GM19099 (cell line): ENCODE results near the gene MAP6.

Experiments
- POLR2A ChIP-seq: IDR thresholded peaks from 3 replicates; pipeline ENCODE4 v1.6.1; 2011; ENCODE audit warnings: low read depth; ENCODE audit not compliant: insufficient read length; ENCODE audit errors: extremely low read depth

Gene MAP6

DNA sequence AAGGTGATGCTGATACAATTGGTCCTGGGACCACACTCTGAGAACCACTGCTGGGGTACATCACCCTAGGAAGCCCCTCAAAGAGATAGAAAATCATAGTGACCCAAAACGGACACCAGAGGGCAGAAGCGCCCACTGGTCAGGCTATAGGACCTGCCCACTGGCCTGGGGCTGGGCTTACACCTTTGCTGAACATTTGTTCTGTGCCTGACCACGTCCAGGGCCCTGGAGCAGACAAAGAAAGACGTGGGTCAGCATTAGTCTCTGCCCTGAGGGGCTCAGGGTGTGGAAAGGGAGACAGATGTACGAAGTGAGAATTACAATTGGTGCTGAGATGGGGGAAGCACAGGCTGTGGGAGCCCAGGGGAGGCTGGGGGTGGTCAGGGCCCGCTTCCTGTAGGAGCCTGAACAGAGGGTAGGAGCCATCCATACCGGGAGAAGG is 121.2 kb downstream of the MAP6 start:
- TF ChIP-seq POLR2A, result no peak

DNA sequence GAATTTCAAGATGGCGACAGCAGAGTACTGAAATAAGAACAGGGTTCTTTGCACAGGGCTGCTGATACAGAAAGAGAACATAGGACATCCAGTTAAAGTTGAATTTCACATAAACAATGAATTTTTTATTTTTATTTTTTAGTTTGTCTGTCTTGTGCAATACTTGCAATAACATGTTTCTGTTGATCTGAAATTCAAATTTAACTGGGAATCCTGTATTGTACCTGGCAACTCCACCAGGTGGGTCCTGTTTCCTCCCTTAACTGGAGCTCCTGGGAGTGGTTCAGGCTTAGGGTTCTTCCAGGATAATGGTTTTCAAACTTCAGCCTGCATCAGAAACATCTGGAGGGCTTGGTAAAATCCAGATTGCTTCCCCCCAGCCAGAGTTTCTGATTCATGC is 121.7 kb downstream of the MAP6 start:
- no peak for TF ChIP-seq POLR2A

DNA sequence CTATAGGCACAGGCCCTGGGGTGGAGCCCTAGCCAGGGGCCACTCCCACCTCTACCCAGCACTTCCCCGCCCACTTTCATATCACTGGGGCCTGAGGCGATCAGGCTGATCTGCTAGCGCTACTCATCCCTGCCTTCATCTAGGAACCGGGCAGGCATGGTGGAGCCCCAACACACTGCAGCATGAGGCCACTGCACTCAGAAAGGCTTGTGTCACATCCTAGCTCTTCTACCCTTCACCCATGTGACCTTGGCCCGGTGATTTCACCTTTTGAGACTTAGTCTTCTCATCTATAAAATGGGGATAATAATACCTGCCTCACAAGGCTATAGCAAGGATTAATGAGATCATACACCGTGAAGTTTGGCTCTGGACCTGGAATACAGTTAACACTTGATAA is 125.0 kb downstream of the MAP6 start:
- no peak for TF ChIP-seq POLR2A

DNA sequence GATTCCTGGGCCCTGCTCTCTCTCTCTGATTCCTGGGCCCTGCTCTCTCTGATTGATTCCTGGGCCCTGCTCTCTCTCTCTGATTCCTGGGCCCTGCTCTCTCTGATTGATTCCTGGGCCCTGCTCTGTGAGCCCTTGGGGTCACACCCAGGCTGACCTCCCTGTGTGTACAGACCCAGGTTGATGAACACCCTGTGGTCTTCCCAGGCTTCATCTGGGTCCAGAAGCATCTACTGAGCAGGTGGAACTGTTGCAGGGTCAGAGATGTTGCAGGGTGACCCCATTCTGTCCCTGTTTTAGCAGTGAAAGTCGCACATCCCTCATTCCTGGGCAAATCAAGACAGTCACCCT is 126.8 kb downstream of the MAP6 start:
- no peak for TF ChIP-seq POLR2A

DNA sequence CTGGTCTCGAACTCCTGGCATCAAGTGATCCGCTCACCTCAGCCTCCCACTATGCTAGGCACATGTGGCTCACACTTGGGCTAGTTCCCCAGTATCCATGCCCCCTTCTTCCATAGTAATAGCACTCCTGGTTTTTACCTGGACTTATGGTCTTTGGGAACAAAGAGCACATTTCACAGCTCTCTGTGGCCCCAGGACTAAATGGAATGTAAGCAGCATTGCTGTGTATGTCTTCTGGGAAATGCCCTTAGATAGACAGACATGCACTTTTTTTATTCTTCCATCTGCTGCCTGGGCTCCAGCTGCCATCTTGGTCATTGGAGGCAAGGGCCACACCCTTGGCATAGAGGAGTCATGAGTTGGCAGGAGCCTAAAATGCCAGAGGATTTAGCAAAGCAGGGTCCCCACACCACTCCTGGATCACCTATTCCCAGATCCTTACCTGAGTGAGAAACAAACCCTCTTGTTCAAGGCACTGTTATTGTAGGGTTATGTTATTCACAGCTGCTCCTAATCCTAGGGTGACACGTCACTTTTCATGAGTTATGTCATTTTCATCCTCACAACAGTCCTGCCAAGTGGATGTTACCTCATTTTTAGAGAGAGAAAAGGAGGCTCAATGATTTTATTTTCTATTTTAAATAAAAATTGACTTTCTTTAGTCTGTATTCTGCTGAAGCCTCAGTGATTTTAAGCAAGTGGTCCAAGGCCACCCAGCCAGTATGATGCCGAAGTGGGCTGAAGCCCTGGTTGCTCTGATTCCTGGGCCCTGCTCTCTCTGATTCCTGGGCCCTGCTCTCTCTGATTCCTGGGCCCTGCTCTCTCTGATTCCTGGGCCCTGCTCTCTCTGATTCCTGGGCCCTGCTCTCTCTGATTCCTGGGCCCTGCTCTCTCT is 127.4 kb downstream of the MAP6 start:
- no peak for TF ChIP-seq POLR2A

DNA sequence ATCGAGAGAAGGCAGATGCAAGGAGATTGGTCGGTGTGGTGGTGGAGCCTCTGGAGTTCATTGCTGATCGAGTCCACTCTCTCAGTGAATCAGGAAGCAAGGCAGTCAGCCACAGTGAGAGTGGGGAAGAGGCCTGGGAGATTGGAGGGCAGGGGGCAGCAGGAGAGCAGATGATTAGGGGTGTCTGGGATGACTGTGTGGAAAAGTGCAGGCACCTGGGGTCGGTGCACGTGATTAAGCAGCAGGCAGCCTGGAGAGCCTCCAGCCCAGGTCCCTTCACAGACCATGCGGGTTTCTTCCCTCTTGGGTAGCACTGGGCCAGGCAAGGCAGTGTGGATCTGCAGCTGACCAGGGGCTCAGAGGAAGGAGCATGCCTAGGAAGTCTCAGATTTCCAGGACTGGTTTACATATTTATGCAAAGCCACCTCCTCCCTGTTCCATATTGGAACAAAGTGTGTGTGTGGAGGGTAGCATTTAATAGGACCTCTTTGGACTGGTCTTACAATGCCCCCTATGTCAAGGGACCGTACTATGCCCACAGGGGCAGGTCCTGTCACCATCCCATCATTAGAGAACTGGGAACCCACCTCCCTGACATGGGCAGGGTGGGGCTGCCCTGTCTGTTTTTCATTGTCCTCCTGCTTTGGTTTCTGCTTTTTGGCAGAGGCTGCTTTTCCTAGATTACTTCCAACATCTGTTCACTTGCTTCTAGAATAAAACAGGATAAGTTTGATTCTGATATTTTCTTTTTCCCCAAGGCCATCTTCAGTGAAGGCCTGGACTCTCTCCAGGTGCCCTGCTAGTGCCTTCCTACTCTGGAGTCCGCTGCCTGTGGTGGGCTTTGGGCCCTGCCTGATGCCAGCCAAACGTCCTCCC is 129.1 kb downstream of the MAP6 start:
- TF ChIP-seq POLR2A, result no peak

DNA sequence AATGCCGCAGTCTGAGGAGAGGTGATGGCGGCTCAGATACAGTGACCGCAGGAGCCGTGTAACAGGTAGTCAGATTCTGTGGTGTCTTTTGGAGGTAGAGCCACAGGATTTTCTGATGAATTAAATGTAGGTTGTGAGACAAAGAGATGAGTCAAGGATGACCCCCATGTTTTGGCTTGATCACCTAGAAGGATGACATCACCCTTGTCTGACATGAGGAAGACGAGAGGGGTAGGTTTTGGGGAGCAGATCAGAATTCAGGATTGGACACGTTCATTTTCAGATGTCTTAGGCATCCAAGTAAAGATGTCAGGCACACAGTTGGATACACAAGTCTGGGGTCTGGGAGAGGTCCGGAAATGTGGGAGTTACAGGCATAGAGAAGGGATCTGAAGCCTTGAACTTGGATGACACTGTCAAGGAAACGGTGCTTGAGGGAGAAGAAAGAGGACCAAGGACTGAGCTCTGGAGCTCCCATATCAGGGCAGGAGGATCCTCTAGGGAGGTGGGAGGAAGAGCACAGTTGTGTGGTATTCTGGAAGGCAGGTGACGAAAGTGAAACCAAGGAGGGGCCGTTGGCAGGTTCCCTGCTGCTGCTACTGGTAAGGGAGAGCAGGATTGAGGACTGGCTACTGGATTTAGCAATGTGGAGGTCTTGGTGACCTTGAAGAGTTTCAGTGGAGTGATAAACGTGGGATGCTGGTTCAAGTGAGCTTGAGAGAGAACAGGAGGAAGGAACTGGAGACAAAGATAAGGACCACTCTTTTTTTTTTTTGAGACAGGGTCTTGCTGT is 130.5 kb downstream of the MAP6 start:
- no peak for TF ChIP-seq POLR2A

DNA sequence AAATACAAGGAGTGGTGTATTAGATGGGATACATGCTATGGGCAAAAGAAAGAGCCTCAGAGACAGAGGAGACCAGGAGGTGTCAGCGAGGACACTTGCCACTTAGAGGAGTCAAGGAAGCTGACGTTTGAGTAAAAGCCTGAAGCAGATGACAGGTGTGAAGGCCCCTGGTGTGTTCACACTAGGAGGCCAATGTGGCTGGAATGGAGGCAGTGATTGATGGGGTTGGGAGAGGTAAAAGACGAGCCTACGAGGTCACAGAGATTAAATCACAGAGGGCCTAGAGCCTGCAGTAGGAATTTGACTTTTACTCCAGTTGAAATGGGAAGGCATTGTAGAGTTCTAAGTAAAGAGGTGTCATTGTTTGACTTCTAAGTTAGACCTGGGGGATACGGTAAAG is 131.1 kb downstream of the MAP6 start:
- TF ChIP-seq POLR2A, result no peak
